Parathyroid adenoma (tissue), 2 donors: ENCODE data around the gene MFSD6.
"Not testable (repeated sequence)": the region's sequence is repeated elsewhere in the genome, so short reads cannot be mapped to it uniquely, and the experiment has no call there.

Experiments
- H2AFZ ChIP-seq: fragments of 300-600 bp; sonication (generic); one replicate; pipeline ENCODE4 v1.7.0; 2017; ENCODE audit warnings: antibody characterized with exemption, mild to moderate bottlenecking
- H3K27ac ChIP-seq: fragments of 300-600 bp; sonication (generic); one replicate; pipeline ENCODE4 v1.7.0; 2017
- H3K27me3 ChIP-seq: fragments of 300-600 bp; sonication (generic); one replicate; pipeline ENCODE4 v1.7.0; 2017; ENCODE audit warnings: low read length; ENCODE audit not compliant: control insufficient read depth, insufficient read depth
- H3K36me3 ChIP-seq: fragments of 300-600 bp; sonication (generic); one replicate; pipeline ENCODE4 v1.7.0; 2017; ENCODE audit warnings: low read length; ENCODE audit not compliant: control insufficient read depth, insufficient read depth
- H3K4me1 ChIP-seq: fragments of 300-600 bp; sonication (generic); one replicate; pipeline ENCODE4 v1.7.0; 2017; ENCODE audit warnings: control low read depth
- H3K4me2 ChIP-seq: fragments of 300-600 bp; sonication (generic); one replicate; pipeline ENCODE4 v1.7.0; 2017; ENCODE audit warnings: low read length
- H3K4me3 ChIP-seq: fragments of 300-600 bp; sonication (generic); one replicate; pipeline ENCODE4 v1.7.0; 2017; ENCODE audit warnings: low read depth, low read length
- H3K79me2 ChIP-seq: fragments of 300-600 bp; sonication (generic); one replicate; pipeline ENCODE4 v1.7.0; 2017; ENCODE audit warnings: control low read depth
- H3K9ac ChIP-seq: fragments of 300-600 bp; sonication (generic); one replicate; pipeline ENCODE4 v1.7.0; 2017; ENCODE audit warnings: mild to moderate bottlenecking
- H3K9me3 ChIP-seq: fragments of 300-600 bp; sonication (generic); one replicate; pipeline ENCODE4 v1.7.0; 2017; ENCODE audit warnings: low read length; ENCODE audit not compliant: control insufficient read depth
- CTCF ChIP-seq: fragments of 300-600 bp; sonication (generic); IDR thresholded peaks from one replicate; pipeline ENCODE4 v1.7.0; 2017; ENCODE audit warnings: antibody characterized with exemption, mild to moderate bottlenecking
- donor health status: primary hyperparathyroidism.

Gene MFSD6

GRCh38 chr2:190407662-190408537, at the start of gene MFSD6:
MFSD6 (plus strand) TSS chr2:190408355; CDS start chr2:190436030, 27,675 bp downstream.
- Histone ChIP-seq H3K4me1 (peaks cover 13% of the 10 kb centered on the region), H3K9ac (peak within 1 kb of the TSS; percentile 79)
- peak; percentile 32 for TF ChIP-seq CTCF

GRCh38 chr2:190358655-190359448, 49.3 kb upstream of the MFSD6 start:
- not testable (repeated sequence) for H3K9ac ChIP-seq, H3K27me3 ChIP-seq, H3K36me3 ChIP-seq, H3K4me2 ChIP-seq, H3K4me3 ChIP-seq, H3K9me3 ChIP-seq, H2AFZ ChIP-seq
- Histone ChIP-seq H3K27ac (peak overlapping the region; percentile 87), H3K79me2 (peaks cover 17% of the 10 kb centered on the region), H3K4me1 (peaks cover 34% of the 10 kb centered on the region)

More at GRCh38 chr2:190407662-190408537, at the start of gene MFSD6:
- Histone ChIP-seq H3K36me3 (no peaks in the 10 kb centered on the region), H3K27ac (peak within 1 kb of the TSS; percentile 86), H3K4me2 (peak within 1 kb of the TSS; percentile 92), H3K79me2 (peaks cover 24% of the 10 kb centered on the region), H3K9me3 (no peaks in the 10 kb centered on the region), H3K27me3 (no peaks in the 10 kb centered on the region), H2AFZ (peak within 1 kb of the TSS; percentile 98), H3K4me3 (peak within 1 kb of the TSS; percentile 86)

- peaks cover 19% of the 10 kb centered on the region for H3K4me1 ChIP-seq
- peak overlapping the region; percentile 87 for H3K27ac ChIP-seq
- H3K4me2 ChIP-seq, result no peak overlapping the region
- H3K4me3 ChIP-seq, result peak overlapping the region; percentile 48
- H3K36me3 ChIP-seq, result no peaks in the 10 kb centered on the region
- no peak for TF ChIP-seq CTCF
- peaks cover 19% of the 10 kb centered on the region for H3K79me2 ChIP-seq
- H3K27me3 ChIP-seq, result no peaks in the 10 kb centered on the region
- no peak overlapping the region for H3K9ac ChIP-seq
- no peaks in the 10 kb centered on the region for H3K9me3 ChIP-seq
- H2AFZ ChIP-seq, result no peak overlapping the region
Observed at GRCh38 chr2:190360561-190360960, 47.6 kb upstream of the MFSD6 start.

- Histone ChIP-seq H3K27ac (no peak overlapping the region), H3K4me1 (peaks cover 18% of the 10 kb centered on the region), H3K79me2 (peaks cover 19% of the 10 kb centered on the region), H3K4me2 (no peak overlapping the region), H3K36me3 (no peaks in the 10 kb centered on the region), H2AFZ (no peak overlapping the region), H3K9ac (no peak overlapping the region), H3K9me3 (no peaks in the 10 kb centered on the region), H3K4me3 (no peak overlapping the region), H3K27me3 (no peaks in the 10 kb centered on the region)
- TF ChIP-seq CTCF, result no peak
Observed at GRCh38 chr2:190360965-190361364, 47.2 kb upstream of the MFSD6 start.

- H3K9ac ChIP-seq, result no peak overlapping the region
- H3K4me3 ChIP-seq, result no peak overlapping the region
- H3K9me3 ChIP-seq, result no peaks in the 10 kb centered on the region
- H2AFZ ChIP-seq, result no peak overlapping the region
- no peak overlapping the region for H3K4me2 ChIP-seq
- no peaks in the 10 kb centered on the region for H3K36me3 ChIP-seq
- peaks cover 19% of the 10 kb centered on the region for H3K79me2 ChIP-seq
- no peak overlapping the region for H3K27ac ChIP-seq
- peaks cover 12% of the 10 kb centered on the region for H3K4me1 ChIP-seq
- no peak for TF ChIP-seq CTCF
- H3K27me3 ChIP-seq, result no peaks in the 10 kb centered on the region
Observed at GRCh38 chr2:190361572-190361971, 46.6 kb upstream of the MFSD6 start.
